TTC549 (cell line): Measurements from ENCODE around the gene SNX25.
"Not testable (repeated sequence)": the region's sequence is repeated elsewhere in the genome, so short reads cannot be mapped to it uniquely, and the experiment has no call there.

Source experiments
- FAIRE-seq: peaks from 2 replicates; lab custom pipeline; 2012; peaks lifted over from hg19 to GRCh38; lab: Jason Lieb, UNC

SNX25 gene

DNA sequence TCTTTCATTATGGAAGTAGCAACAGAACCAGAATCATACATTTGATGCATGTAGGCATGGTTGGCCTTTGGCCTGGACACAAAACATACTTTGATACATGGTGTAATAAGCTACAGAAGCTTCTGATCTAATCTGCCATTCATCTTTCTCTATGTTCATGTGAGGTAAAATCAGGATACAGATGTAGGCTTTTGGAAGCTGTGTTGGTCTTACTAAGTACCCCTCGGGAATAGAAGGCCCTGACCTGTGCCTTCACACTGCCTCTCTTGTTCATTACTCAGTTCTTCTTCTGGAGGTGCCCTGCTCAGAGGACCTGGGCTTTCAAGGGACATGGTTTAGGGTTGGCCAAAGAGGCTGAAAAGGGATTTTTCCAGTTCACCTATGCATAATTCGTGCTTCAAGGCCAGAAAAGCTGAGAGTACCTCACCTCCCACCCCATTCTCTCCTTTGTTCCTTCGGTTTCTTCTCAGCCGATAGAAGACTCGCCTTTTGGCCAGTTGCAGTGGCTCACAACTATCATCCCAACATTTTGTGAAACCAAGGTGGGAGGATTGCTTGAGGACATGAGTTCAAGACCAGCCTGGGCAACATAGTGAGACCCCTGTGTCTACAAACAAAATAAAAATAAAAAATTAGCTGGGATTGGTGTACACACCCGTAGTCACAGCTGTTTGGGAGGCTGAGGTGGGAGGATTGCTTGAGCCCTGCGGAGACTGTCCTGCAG is 25.9 kb downstream of the SNX25 start:
- FAIRE-seq, result no peak

- FAIRE-seq, result no peak
Measured at GRCh38 chr4:185235843-185236503, 26.6 kb downstream of the SNX25 start.

DNA sequence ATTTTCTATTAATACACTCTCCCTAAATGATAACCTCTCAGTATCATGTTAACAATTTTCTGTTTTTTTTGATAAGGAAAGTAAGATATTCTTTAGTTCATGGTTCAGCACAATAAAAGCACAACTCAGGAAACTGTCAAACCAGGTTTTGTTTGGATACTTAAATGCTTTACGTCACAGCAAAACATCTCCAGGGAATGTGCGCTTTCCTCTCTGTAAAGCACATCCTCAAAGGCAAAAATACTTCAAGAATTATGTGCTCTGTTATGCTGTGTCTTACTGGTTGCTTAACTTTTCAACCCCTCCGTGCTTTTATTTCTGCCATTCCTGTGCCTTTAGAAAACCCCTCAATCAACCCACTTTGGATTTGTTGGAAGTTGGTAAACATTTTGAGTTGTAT is 27.8 kb downstream of the SNX25 start:
- no peak for FAIRE-seq

DNA sequence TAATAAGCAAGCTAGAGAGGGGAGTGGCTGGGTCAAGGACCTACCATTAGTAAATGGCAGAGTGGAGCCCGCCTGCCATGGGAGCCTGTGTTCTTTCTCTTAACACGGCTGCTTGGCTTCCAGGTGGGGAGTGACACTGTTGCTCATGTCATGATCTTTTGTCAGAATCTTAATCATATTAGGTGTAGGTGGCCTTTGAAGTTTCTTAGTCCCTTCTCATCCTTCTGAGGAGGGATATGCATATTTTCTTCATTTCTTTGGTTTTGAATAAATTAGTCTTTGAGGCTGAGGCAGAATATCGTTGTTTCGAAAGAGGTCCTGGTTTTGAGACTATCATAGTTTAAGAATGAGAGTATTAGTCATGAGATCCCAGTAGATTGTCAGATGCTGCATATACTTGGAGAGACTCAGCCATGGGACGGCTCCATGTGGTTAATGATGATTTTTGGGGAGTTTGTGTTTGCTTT is 28.9 kb downstream of the SNX25 start:
- FAIRE-seq, result no peak

- FAIRE-seq, result no peak
Measured at GRCh38 chr4:185238750-185239149, 29.4 kb downstream of the SNX25 start.

DNA sequence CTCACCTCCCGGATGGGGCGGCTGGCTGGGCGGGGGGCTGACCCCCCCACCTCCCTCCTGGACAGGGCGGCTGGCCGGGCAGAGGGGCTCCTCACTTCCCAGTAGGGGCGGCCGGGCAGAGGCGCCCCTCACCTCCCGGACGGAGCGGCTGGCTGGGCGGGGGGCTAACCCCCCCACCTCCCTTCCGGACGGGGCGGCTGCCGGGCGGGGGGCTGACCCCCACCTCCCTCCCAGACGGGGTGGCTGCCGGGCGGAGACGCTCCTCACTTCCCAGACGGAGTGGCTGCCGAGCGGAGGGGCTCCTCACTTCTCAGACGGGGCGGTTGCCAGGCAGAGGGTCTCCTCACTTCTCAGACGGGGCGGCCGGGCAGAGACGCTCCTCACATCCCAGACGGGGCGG is 31.1 kb downstream of the SNX25 start:
- FAIRE-seq, result not testable (repeated sequence)

DNA sequence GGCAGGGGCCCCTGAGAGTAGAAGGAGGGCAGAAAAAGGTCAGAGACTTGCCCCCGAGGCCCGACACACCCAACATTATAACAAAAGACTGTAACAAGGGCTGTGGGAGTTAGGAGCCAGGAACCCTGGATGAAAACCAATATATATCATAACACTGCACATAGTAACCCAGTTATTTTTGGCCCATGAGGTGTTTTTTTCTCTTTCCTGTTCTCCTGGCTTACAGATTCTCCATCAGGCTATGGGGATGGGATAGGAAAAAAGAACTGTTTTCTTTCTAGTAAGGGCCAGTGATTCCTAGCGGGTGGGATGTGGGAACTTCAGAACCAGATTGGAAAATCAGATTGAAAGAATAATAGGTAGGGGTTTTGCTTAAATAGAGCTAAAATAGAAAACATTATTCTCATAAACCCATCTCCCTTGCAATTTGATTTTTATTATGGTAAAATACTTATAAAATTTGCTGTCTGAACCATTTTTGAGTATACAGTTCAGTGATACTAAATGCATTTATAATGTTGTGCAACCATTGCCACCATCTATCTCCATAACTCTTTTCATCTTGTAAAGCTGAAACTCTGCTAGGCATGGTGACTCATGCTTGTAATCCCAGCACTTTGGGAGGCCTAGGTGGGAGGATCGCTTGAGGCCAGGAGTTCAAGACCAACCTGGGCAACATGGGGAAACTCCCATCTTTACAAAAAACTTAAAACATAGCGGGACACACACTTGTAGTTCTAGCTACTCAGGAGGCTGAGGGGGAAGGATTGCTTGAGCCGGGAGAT is 33.5 kb downstream of the SNX25 start:
- no peak for FAIRE-seq

DNA sequence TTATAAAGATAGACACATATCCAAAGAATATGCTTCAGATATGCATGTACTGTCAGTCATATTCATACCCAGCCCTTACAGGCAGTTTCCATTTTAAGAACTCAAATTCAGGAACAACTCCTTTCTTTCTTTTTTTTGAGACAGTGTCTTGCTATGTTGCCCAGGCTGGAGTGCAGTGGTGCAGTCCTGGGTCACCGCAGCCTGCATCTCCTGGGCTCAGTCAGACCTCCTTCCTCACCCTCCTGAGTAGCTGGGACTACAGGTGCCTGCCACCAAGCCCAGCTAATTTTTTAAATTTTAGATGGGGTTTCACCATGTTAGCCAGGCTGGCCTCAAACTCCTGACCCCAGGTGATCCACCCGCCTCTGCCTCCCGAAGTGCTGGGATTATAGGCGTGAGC is 34.5 kb downstream of the SNX25 start:
- no peak for FAIRE-seq

GRCh38 chr4:185244763-185245162 is 35.4 kb downstream of the SNX25 start:
- no peak for FAIRE-seq

DNA sequence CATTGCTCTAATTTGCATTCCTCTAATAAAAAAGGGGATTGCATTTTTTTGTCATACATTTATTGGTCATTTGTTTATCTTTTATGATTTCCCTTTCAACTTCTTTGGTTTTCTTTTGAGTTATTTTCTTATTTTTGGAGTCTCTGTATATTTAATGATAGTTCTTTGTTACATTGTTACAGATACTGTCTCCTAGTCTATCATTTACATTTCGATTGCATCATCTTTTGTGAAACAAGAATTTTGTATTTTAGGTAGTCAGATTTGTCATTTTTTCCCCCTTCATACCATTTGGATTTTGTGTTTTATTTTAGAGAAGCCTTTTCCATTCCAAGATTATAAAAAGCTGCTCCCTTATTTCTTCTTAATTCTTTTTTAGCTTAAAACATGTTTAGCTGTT is 37.1 kb downstream of the SNX25 start:
- FAIRE-seq, result no peak

DNA sequence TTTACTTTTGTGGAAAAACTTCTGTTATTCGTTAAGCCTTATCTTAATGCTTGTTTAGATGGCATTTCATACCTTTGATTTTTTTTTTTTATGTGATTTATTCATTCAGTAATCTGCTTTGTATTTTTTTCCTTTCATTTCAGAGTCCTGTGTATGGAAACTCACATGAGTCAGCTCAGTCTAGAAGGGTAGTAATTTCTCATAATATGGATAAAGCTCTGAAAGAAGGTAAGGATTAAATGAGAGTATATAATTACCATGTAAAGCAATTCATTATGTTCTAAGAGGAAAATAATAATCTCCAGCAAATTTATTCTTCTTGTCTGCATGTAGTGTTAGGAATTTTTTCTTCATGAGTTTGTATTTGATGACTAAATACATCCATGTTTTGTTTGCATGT is 37.8 kb downstream of the SNX25 start:
- no peak for FAIRE-seq

DNA sequence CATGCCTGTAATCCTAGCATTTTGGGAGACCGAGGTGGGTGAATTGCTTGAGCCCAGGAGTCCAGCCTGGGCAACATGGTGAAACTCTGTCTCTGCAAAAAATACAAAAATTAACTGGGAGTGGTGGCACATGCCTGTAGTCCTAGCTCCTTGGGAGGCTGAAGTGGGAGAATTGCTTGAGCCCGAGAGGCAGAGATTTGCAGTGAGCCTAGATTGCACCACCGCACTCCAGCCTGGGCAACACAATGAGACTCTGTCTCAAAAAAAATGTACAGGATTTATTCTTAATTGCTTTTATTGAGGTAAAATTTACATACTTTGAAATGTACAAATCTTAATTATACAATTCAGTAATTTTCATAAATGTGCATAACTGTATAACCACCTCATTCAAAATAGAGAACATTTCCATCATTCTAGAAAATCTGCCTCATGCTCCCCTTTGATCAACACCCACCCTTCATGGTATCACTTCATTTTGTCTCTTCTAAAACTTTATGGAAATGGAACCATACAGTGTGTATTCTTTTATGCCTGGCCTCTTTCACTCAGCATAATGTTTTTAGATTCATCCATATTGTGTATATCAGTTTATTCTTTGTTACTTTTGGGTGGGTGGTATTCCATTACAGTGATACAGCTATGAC is 39.1 kb downstream of the SNX25 start:
- no peak for FAIRE-seq

GRCh38 chr4:185249105-185249504 is 39.7 kb downstream of the SNX25 start:
- FAIRE-seq, result peak; percentile 9

DNA sequence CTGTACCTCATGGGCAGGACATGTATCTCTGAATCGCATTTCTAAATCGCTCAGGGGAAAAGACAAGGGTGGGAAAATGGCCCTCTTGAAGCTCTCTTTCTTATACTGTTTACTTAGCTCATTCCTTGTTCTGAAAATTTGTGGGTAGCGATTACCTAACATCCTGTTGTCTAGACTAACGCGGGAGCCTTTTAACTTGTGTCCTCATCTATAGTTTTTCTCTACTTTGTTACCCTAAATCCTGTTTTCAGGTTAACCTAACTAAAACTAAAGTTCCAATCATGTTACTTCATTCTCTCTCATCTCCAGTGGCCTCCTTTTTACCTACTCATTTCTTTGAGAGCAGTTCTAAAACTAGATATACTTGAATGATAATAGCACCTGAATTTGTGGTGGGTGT is 45.0 kb downstream of the SNX25 start:
- no peak for FAIRE-seq

DNA sequence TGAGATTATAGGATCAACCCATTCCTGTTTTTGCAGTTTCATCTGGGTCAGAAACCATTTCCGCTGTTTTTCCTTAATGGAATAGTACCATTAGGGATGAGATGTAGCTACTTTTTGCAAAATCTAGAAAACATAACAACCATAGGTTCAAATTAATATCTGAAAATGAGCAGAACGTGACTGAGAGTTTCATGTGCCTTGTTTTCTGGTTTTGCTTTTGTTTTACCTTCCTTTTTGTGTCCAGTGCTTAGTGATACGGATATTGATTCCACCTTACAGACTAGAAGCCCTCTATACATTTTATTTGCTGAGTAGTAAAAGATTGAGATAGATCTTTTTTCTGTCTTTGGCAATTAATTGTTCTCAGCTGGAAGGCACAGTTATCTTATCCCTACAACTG is 46.5 kb downstream of the SNX25 start:
- FAIRE-seq, result no peak

- no peak for FAIRE-seq
Measured at GRCh38 chr4:185256446-185256845, 47.0 kb downstream of the SNX25 start.

DNA sequence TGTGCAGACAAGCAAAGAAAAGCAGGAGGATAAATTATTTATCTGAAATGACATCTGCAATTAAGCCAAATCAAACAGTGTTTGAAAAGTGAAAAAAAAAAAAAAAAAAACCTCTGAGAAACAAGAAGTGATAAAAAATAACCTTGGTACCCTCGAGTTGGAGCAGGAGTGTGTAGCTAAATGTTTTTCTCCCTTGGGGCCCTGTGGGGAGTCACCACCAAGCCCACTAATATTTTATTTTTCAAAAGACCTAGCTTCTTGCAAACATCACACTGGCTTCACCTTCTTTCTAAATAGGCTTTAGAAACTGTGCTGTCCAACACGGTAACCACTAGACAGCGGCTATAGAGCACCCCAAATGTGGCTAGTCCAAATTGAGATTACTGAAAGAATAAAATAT is 47.7 kb downstream of the SNX25 start:
- FAIRE-seq, result no peak

- FAIRE-seq, result no peak
Measured at GRCh38 chr4:185257694-185258093, 48.3 kb downstream of the SNX25 start.

- not testable (repeated sequence) for FAIRE-seq
Measured at GRCh38 chr4:185258741-185259140, 49.3 kb downstream of the SNX25 start.

DNA sequence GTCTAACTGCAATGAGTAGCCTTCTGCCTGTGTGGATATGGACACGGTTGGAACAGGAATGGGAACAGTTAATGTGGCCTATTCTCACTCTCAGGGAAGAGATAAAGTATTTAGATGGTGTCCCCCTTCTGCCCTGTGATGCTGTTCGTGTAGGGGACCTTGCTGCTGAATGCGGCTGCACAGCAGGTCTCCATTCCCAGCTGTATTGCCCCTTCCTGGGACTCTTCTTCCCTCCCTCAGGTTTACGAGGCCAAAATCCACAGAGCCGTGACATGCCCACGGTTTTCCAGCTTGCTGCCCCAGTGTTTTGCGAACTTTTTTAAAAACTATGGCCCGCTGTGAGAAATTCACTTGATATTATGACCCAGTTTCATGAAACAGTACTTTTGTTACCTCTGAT is 50.3 kb downstream of the SNX25 start:
- no peak for FAIRE-seq

GRCh38 chr4:185261946-185262345 is 52.5 kb downstream of the SNX25 start:
- no peak for FAIRE-seq

DNA sequence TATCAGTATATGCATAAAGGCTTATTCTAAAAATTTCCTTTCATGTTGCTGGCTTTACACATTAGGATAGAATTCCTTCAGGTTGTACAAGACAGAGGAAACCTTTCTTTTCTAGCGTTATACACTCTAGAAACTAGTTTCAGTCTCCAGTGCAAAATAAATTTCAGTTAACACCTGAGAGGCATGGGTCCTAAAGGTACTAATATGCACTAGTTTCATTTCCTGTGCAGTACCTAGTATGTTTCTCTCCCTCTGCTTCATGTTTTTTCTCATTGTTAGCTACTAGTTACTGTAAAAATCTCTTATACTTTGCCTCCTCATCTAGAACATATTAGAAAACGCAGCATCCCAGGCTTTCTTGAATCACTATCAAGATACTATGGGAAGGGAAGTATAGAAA is 54.0 kb downstream of the SNX25 start:
- no peak for FAIRE-seq

DNA sequence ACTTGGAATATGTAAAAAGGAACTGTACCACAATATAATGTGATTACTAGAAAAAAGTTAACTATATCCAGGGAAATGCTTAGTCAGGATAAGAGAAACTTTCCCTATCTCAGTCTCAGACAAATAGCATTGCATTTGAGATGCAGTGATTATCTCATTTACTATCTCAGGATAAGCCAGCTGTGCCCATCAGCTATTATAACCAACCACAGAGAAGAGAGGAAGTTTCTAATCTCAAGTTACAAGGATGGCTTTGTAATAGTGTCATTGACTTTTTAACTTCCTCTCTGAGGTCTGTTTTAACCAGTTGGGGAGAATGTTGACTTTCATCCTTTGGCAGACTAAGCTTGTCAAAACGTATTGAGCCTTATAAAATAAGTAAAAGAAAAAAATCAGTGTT is 56.5 kb downstream of the SNX25 start:
- no peak for FAIRE-seq
